CD4-positive, CD25-positive, alpha-beta regulatory T cell (primary cell): ENCODE data around the gene FKBP9. TPM values are rescaled to one million over a fixed set of nuclear protein-coding genes. Genes with fewer than 3 reads are reported as not detected.
A peak's percentile ranks its signal among the peaks of the same experiment; 100 is the strongest.
"Not testable (repeated sequence)": the region's sequence is repeated elsewhere in the genome, so short reads cannot be mapped to it uniquely, and the experiment has no call there.

Source experiments
- ATAC-seq, 2 donors: fragments of 150-1000 bp; cut with Tn5 transposase; one replicate each; pipeline ENCODE4 v1.10.0; 2021; ENCODE audit warnings: low read depth in 2 of 2, moderate number of reproducible peaks in 2 of 2, moderate library complexity in 1 of 2
- DNase-seq, 3 donors: peaks; one replicate each; pipeline versions ENCODE4 v3.0.0 to v3.0.0-alpha.2; 2012 to 2022; ENCODE audit warnings: mixed read lengths in 1 of 3
- H3K27ac ChIP-seq: one replicate; pipeline ENCODE4 v1.7.0; 2013; ENCODE audit warnings: mild to moderate bottlenecking, low read length; ENCODE audit not compliant: insufficient read depth, poor library complexity, severe bottlenecking
- H3K27me3 ChIP-seq: one replicate; pipeline ENCODE4 v1.7.0; 2013; ENCODE audit warnings: low read length; ENCODE audit not compliant: control insufficient read depth, insufficient read depth
- H3K36me3 ChIP-seq: one replicate; pipeline ENCODE4 v1.7.0; 2013; ENCODE audit warnings: mild to moderate bottlenecking, low read length, moderate library complexity; ENCODE audit not compliant: control insufficient read depth, insufficient read depth
- H3K4me1 ChIP-seq: 2 replicates; pipeline ENCODE4 v1.7.0; 2013; ENCODE audit warnings: mild to moderate bottlenecking, low read length; ENCODE audit not compliant: insufficient read depth, control insufficient read depth, poor library complexity, severe bottlenecking
- H3K4me3 ChIP-seq: one replicate; pipeline ENCODE4 v1.7.0; 2013; ENCODE audit warnings: low read depth, mild to moderate bottlenecking, low read length, moderate library complexity
- H3K9me3 ChIP-seq, 2 experiments: 1 replicate in 1 of 2; 2 replicates in 1 of 2; pipeline ENCODE4 v1.7.0; 2013; ENCODE audit warnings: low read length in 2 of 2, mild to moderate bottlenecking in 1 of 2, moderate library complexity in 1 of 2; ENCODE audit not compliant: control insufficient read depth in 2 of 2
- H3K27ac Mint-ChIP-seq, 3 donors: one replicate each; pipeline ENCODE4 v1.8.0; 2020 to 2022; ENCODE audit warnings: mild to moderate bottlenecking in 3 of 3, mixed read lengths in 3 of 3, moderate library complexity in 2 of 3
- H3K27me3 Mint-ChIP-seq: one replicate; pipeline ENCODE4 v1.8.0; 2022; ENCODE audit warnings: mild to moderate bottlenecking, mixed read lengths
- H3K36me3 Mint-ChIP-seq: one replicate; pipeline ENCODE4 v1.8.0; 2020; ENCODE audit warnings: mixed read lengths
- H3K4me1 Mint-ChIP-seq, 4 donors: one replicate each; pipeline ENCODE4 v1.8.0; 2020 to 2022; ENCODE audit warnings: mixed read lengths in 4 of 4, mild to moderate bottlenecking in 1 of 4
- H3K4me3 Mint-ChIP-seq, 4 donors: one replicate each; pipeline ENCODE4 v1.8.0; 2020 to 2022; ENCODE audit warnings: mild to moderate bottlenecking in 4 of 4, mixed read lengths in 4 of 4, moderate library complexity in 3 of 4
- H3K9me3 Mint-ChIP-seq, 7 donors: one replicate each; pipeline ENCODE4 v1.8.0; 2020 to 2022; ENCODE audit warnings: mixed read lengths in 7 of 7, mild to moderate bottlenecking in 3 of 7, moderate library complexity in 2 of 7
- polyA plus RNA-seq, 4 donors: library from polyadenylated mRNA; unstranded; fragments of 300-500 nt; fragmentation: Illumina TruSeq; gene quantifications; one replicate each; pipeline ENCODE4 v1.2.3, GENCODE V29; 2021
- total RNA-seq: library from RNA; stranded (reverse); gene quantifications from one replicate; pipeline ENCODE4 v1.2.3, GENCODE V29; 2022

The FKBP9 gene
- total and polyA plus RNA-seq, 5 donors from 2014 or later = 0.07 to 0.37 TPM; not detected in 3

DNA sequence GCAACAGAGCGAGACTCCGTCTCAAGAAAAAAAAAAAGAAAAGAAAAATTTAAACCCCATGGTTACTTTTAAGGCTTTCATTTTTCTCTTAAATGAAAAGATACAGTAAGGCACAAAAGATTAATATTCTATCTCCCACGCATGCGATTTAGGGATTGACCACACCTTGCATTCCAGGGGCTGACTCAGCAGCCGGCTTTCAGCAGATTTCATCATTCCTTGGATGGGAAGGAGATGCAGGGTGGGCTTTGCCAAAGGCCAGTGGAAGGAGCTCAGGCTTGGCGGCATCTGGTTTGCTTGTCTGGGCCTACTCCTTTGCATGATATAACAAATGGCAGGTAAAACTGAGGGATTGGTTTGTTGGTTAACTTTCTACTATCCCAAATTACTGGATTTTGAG, 22.0 kb downstream of the FKBP9 start:
- H3K36me3 Mint-ChIP-seq, DNase-seq, H3K4me1 Mint-ChIP-seq, H3K27me3 ChIP-seq, H3K27ac ChIP-seq, H3K36me3 ChIP-seq, H3K27ac Mint-ChIP-seq, H3K4me3 Mint-ChIP-seq, H3K4me3 ChIP-seq, H3K4me1 ChIP-seq, H3K27me3 Mint-ChIP-seq, H3K9me3 Mint-ChIP-seq, ATAC-seq, H3K9me3 ChIP-seq: not testable (repeated sequence)

DNA sequence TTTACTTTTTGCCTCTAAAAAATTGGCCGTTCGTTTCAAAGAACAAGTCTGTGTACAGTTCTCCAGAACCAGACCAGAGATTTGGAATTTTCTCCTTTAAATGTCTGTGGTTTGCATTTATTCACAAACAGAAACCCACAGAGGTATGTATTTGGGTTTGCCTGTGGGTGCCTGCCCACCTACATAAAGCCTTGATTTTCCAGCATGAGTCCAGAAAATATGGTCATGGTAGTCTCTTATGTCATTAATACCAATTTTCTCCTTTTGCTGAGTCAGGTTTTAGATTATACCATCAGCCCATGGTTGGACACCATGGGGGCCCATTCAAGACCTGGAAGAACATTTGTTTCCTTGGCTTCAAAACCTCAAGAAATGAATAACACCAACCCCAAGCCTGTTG, 22.7 kb downstream of the FKBP9 start:
- H3K27ac ChIP-seq, H3K4me3 Mint-ChIP-seq, DNase-seq, H3K27me3 Mint-ChIP-seq, H3K27ac Mint-ChIP-seq, H3K36me3 Mint-ChIP-seq, H3K27me3 ChIP-seq, H3K9me3 ChIP-seq, H3K9me3 Mint-ChIP-seq, H3K36me3 ChIP-seq, ATAC-seq, H3K4me3 ChIP-seq, H3K4me1 ChIP-seq, H3K4me1 Mint-ChIP-seq: not testable (repeated sequence)

DNA sequence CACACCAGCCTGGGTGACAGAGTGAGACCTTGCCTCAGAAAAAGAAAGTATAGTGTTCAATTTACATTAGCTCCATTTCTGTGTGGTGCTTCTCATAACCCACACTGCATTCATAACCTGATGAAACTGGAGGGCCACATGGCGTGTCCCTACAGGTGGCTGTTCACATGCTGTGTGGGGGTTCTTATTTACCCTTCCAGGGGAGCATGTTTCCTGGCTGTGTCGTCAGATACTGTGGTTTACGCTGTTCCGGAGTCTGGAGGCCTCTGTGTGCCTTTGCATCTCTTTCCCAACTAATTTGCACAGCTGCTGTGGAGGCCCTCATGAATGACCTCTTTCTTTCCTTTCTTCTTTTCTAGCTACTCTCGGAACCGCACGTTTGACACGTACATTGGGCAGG, 30.9 kb downstream of the FKBP9 start:
- not testable (repeated sequence) for H3K27ac ChIP-seq, H3K36me3 ChIP-seq, ATAC-seq, H3K27ac Mint-ChIP-seq, DNase-seq, H3K4me3 Mint-ChIP-seq, H3K27me3 ChIP-seq, H3K36me3 Mint-ChIP-seq, H3K9me3 ChIP-seq, H3K4me1 ChIP-seq, H3K9me3 Mint-ChIP-seq, H3K4me3 ChIP-seq
- Mint-ChIP-seq H3K4me1 (peaks cover 0 to 11% (median 3%) of the 10 kb centered on the region in 4 donors), H3K27me3 (peaks cover 16% of the 10 kb centered on the region)

DNA sequence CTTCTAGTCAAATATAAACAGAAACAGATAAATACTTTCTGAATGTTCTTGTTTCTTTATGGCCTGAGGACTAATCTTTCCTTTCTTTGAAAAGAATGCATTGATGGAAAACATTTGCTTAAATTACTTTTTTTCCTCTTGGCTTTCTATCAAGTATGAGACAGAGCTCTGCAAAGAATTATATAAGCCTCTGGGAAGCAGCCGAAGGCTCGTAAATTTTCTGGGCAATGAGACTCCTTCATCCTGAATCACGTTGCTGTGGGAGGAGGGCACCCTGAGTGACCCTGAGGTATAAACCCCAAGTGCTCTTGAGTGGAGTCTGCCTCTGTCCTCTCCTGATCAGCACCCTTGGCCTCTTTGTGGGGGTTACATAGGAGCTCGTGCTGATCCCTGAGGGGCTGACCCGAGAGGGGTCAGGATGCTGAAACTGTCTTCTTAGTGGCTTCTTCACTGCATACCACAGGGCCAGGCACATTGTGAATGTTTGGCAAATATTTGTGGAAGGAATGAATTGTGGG, 33.9 kb downstream of the FKBP9 start:
- not testable (repeated sequence) for DNase-seq, ATAC-seq, H3K4me1 ChIP-seq, H3K9me3 Mint-ChIP-seq, H3K4me3 ChIP-seq, H3K9me3 ChIP-seq, H3K27me3 ChIP-seq, H3K4me3 Mint-ChIP-seq, H3K36me3 ChIP-seq, H3K27ac Mint-ChIP-seq, H3K36me3 Mint-ChIP-seq, H3K27ac ChIP-seq
- Mint-ChIP-seq H3K4me1 (peaks cover 0 to 13% (median 3%) of the 10 kb centered on the region in 4 donors), H3K27me3 (peaks cover 12% of the 10 kb centered on the region)

DNA sequence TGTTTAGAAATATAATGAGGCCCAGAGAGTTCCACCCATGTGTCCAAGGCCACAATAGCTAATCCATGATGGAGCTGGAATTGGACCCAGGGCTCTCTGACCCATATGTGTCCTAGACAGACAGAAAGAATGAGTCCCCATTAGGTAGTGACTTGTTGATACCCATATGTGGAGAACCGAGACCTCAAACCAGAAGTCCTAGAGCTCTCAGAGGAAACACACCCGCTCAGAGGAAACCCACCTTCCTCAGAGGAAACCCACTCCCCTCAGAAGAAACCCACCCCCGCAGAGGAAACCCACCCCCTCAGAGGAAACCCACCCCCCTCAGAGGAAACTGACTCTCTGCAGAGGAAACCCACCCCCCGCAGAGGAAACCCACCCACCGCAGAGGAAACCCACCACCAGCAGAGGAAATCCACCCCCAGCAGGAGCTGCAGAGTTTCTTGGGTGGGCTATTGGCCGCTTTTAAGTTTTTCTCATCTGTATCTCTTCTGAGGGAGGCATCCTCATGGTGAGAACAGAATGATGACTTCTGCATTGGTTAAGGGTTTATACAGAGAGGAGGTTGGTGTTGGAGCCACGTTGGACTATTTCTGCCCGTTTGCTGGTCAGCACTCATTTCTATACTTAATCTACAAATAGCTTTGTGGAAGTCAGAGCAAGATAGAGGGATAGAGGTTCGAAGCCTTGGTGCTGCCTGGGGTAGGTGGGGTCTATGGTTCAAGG, 34.9 kb downstream of the FKBP9 start:
- H3K36me3 Mint-ChIP-seq, DNase-seq, ATAC-seq, H3K4me3 ChIP-seq, H3K27ac ChIP-seq, H3K4me1 ChIP-seq, H3K4me3 Mint-ChIP-seq, H3K9me3 Mint-ChIP-seq, H3K9me3 ChIP-seq, H3K27me3 ChIP-seq, H3K36me3 ChIP-seq: not testable (repeated sequence)
- Mint-ChIP-seq H3K27ac (peak overlapping the region in 1 of 3 donors; percentile 23), H3K27me3 (peaks cover 12% of the 10 kb centered on the region), H3K4me1 (peaks cover 0 to 13% (median 3%) of the 10 kb centered on the region in 4 donors)

DNA sequence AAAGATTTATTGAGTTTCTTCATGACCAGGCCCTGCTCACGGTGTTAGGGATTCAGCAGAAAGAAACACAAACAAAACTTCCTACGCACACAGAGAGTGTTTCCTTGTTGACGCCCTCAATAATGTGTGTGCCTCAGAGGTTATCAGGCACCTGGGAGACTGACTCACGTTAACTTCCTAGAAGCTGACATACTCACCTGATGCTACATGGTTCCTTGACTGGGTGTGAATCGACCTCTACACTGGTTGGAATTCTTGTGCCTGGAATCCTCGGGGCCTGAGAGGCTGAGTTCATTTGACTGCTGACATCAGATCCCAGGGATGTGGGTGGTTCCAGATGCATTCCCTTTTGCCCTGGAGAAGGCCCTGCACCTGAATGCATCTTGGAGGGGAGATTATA, 35.5 kb downstream of the FKBP9 start:
- H3K36me3 Mint-ChIP-seq = not testable (repeated sequence)

DNA sequence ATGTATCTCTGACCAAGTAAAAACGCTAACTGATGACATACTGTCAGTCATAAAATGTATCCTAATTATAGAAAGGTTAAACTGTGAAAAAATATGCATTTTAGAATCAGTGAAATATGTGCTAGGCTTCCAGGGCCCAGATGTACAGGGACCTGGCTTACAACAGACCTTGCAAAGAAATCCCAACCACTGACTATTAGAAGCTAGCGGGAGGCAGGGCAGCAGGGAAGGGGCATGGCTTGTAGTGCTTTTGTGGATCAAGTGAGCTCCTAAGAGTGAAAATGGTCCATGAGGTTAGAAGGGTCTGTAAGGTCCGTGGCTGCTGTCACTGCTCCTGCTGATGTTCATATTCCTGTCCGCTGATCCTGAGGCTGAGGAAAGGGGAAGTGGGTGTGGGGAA, 40.7 kb downstream of the FKBP9 start:
- H3K27me3 Mint-ChIP-seq, DNase-seq, H3K4me1 ChIP-seq, H3K27ac ChIP-seq, H3K9me3 Mint-ChIP-seq, H3K9me3 ChIP-seq, H3K4me3 Mint-ChIP-seq, H3K4me3 ChIP-seq, H3K36me3 Mint-ChIP-seq, H3K36me3 ChIP-seq, H3K27me3 ChIP-seq, ATAC-seq: not testable (repeated sequence)
- Mint-ChIP-seq H3K4me1 (peaks cover 0 to 11% (median 5%) of the 10 kb centered on the region in 4 donors), H3K27ac (peak overlapping the region in 1 of 3 donors; percentile 26)

More for the DNA sequence above, 35.5 kb downstream of the FKBP9 start:
- H3K9me3 Mint-ChIP-seq, H3K4me3 Mint-ChIP-seq, H3K4me3 ChIP-seq, H3K4me1 ChIP-seq, H3K36me3 ChIP-seq, H3K9me3 ChIP-seq, DNase-seq, H3K27ac ChIP-seq, ATAC-seq, H3K27me3 ChIP-seq: not testable (repeated sequence)
- Mint-ChIP-seq H3K27ac (peak overlapping the region in 1 of 3 donors; percentile 23), H3K27me3 (peaks cover 12% of the 10 kb centered on the region), H3K4me1 (peaks cover 0 to 13% (median 3%) of the 10 kb centered on the region in 4 donors)
